ENCODE results near the gene USO1.
"Not testable (repeated sequence)": the region's sequence is repeated elsewhere in the genome, so short reads cannot be mapped to it uniquely, and the experiment has no call there.

The USO1 gene

DNA sequence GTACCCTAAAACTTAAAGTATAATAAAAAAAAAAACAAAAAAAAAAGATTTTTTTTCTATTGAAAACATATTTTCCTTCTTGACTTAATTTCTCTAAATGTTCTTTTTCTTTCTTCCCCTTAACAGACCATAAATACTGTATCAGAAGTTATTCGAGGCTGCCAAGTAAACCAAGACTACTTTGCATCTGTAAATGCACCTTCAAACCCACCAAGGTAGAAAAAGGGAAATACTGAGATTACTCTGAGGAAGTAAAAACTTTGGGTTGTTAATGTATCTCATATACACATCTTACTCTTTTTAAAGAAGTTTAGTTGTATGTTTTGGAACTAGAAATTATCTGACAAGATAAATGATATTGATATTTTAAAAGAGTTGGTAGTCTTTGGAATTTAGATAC lies 65.6 kb downstream of the USO1 start:
- no peak overlapping the region for H3K4me3 ChIP-seq (ENCODE audit: low read depth, low read length)
- DNase-seq (ENCODE audit: low read depth), result no peak
- TF ChIP-seq, protein P1, sequence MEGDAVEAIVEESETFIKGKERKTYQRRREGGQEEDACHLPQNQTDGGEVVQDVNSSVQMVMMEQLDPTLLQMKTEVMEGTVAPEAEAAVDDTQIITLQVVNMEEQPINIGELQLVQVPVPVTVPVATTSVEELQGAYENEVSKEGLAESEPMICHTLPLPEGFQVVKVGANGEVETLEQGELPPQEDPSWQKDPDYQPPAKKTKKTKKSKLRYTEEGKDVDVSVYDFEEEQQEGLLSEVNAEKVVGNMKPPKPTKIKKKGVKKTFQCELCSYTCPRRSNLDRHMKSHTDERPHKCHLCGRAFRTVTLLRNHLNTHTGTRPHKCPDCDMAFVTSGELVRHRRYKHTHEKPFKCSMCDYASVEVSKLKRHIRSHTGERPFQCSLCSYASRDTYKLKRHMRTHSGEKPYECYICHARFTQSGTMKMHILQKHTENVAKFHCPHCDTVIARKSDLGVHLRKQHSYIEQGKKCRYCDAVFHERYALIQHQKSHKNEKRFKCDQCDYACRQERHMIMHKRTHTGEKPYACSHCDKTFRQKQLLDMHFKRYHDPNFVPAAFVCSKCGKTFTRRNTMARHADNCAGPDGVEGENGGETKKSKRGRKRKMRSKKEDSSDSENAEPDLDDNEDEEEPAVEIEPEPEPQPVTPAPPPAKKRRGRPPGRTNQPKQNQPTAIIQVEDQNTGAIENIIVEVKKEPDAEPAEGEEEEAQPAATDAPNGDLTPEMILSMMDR (IDR thresholded peaks at IDR 0.05; ENCODE audit: control insufficient read depth, extremely low read depth, insufficient read depth), result no peak

DNA sequence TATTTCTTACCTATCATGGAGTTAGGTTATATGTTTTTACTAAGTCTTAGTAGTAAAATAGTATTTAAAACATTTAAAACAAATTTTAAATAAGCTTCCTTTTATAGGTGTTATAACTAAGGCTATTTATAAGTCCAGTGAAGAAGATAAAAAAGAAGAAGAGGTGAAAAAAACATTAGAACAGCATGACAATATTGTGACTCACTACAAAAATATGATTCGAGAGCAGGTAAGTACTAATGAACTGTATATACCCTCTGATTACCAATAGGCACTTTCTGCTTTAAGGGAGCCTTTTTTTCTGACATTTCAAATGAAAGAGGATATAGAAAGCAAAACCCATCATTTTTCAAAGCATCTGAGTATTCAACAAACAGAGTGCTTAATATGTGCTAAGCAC lies 76.6 kb downstream of the USO1 start:
- TF ChIP-seq, protein P1 (IDR thresholded peaks at IDR 0.05; ENCODE audit: control insufficient read depth, extremely low read depth, insufficient read depth), result no peak
- no peak for DNase-seq (ENCODE audit: low read depth)
- no peak overlapping the region for H3K4me3 ChIP-seq (ENCODE audit: low read depth, low read length)

DNA sequence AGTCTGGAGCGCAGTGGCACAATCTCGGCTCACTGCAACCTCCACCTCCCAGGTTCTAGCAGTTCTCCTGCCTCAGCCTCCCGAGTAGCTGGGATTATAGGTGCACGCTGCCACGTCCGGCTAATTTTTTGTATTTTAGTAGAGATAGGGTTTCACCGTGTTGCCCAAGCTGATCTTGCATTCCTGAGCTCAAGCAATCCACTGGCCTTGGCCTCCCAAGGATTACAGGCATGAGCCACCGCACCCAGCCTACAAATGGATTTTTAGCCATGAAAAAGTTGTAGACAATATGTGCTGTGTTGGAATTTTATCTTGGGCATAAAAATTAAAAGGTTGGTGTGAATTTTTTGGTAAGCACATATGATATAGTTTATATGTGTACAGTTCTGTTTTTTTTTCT lies 81.7 kb downstream of the USO1 start:
- not testable (repeated sequence) for DNase-seq (ENCODE audit: low read depth); H3K4me3 ChIP-seq (ENCODE audit: low read depth, low read length)

DNA sequence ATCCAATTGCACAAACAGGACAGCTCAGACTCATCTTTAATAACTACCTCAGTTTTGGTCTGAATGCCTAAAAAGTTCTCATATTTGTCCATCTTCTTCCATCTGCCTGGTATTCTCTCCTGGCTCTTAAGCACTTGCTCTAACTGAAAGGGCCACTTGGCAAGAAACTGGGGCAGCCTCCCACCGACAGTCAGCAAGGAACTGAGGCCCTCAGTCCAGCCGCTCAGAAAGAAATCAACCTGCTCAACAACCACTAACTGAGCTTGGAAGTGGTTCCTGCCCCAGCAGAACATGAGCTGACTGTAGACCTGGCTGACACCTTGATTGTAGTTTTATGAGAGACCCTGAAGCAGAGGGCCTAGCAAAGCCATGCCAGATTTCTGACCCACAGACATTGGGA lies 93.5 kb downstream of the USO1 start:
- no peak overlapping the region for H3K4me3 ChIP-seq (ENCODE audit: low read depth, low read length)
- DNase-seq (ENCODE audit: low read depth), result no peak
- TF ChIP-seq, protein P1 (IDR thresholded peaks at IDR 0.05; ENCODE audit: control insufficient read depth, extremely low read depth, insufficient read depth), result no peak

DNA sequence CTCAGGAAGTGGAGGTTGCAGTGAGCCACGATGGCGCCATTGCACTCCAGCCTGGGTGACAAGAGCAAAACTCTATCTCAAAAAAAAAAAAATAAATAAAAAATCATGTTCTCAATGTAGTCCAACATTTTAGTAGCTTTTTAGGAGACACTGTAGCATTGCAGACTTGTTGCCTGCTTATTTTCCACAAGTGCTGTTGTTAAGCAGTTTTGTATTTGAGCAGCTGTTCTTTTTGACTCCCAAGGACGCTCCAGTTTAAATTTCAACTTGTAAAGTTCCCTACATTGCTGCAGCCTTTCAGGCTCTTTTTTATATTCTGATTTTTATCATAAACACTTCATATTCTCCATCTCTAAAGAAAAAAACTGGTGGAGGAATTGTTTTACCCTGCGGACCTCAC lies 94.7 kb downstream of the USO1 start:
- DNase-seq (ENCODE audit: low read depth), result no peak
- no peak overlapping the region for H3K4me3 ChIP-seq (ENCODE audit: low read depth, low read length)
- TF ChIP-seq, protein P1 (IDR thresholded peaks at IDR 0.05; ENCODE audit: control insufficient read depth, extremely low read depth, insufficient read depth), result no peak

DNA sequence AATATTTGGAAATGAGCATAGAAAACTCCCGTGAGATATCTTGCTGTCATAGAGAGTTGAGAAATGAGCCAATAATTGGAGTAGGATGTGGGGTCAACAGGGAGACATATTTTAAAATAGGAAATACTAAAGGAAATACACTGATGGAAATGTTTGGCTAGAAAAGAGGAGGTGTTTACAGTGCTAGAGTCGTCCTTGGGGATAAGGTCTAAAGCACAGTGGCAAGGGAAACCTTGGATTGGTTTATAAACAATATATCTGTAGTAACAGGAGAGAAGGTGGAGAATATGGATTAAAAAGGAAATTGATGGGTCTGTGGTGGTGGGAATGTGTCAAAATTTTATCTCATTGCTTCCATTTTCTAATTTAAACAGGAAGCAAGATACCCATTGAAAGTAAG lies 95.8 kb downstream of the USO1 start:
- DNase-seq (ENCODE audit: low read depth), result no peak
- H3K4me3 ChIP-seq (ENCODE audit: low read depth, low read length), result no peak overlapping the region
- TF ChIP-seq, protein P1 (IDR thresholded peaks at IDR 0.05; ENCODE audit: control insufficient read depth, extremely low read depth, insufficient read depth), result no peak

DNA sequence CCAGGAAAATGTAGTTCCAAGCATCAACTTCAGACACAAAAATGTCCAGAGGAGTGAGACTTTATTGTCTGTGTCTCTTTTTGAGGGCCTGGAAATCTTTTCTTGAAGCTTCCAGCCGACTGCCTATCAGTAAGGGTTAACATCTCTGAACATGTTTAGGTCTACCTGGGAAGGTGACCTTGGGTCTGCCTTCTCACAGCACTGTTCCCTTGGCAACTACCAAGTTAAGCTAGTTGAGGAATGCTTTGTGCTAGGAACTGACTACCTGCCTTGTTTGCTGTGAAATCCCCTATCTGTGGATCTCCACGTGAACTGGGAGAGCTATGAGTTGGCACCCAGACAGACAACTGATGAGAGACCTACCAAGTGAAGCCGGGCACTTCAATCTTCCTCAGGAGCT lies 96.3 kb downstream of the USO1 start:
- H3K4me3 ChIP-seq (ENCODE audit: low read depth, low read length), result no peak overlapping the region
- no peak for DNase-seq (ENCODE audit: low read depth)
- TF ChIP-seq, protein P1 (IDR thresholded peaks at IDR 0.05; ENCODE audit: control insufficient read depth, extremely low read depth, insufficient read depth), result no peak

DNA sequence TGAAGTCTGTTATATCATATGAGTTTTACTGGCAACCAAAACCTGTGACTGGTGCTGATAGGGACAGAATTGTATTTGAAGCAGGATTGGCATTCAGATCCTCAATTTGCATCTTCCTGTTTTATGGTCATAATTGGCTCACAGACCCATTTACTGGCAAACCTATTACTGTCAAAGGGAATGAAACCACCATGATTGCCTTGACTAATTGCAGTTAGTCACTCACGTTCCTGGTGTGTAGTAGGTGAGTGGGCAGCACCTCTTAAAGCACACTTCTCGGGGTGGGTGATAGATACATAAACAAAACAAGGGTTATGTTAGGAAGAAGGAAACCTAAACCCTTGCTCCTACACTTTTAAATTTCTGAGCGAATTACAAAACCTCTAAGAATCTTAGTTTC lies 96.8 kb downstream of the USO1 start:
- TF ChIP-seq, protein P1 (IDR thresholded peaks at IDR 0.05; ENCODE audit: control insufficient read depth, extremely low read depth, insufficient read depth), result no peak
- no peak overlapping the region for H3K4me3 ChIP-seq (ENCODE audit: low read depth, low read length)
- no peak for DNase-seq (ENCODE audit: low read depth)

Measured in LNCaP clone FGC (cell line).